SK-N-SH treated with all-trans-retinoic acid at 6 μM for 48 hours (cell line): ENCODE results near the gene CTNND2.

Experiments
- ATAC-seq: fragments of 200-7000 bp; cut with Tn5 transposase; 3 replicates; pipeline ENCODE4 v1.9.1; 2020; ENCODE audit warnings: mild to moderate bottlenecking, moderate library complexity
- ARNTL ChIP-seq: fragments of 450-650 bp; formaldehyde crosslinking; IDR thresholded peaks from 2 replicates; pipeline ENCODE4 v1.5.0; 2020; ENCODE audit warnings: low read depth, mild to moderate bottlenecking, moderate library complexity, borderline replicate concordance
- BACH2 ChIP-seq: fragments of 250-450 bp; sonication (Bioruptor Pico); IDR thresholded peaks from 2 replicates; pipeline ENCODE4 v1.9.0; 2021; ENCODE audit warnings: mild to moderate bottlenecking, borderline replicate concordance
- ESRRG ChIP-seq: fragments of 250-450 bp; sonication (Bioruptor Pico); IDR thresholded peaks from 2 replicates; pipeline ENCODE4 v1.6.1; 2021; ENCODE audit warnings: mild to moderate bottlenecking
- OSR1 ChIP-seq: fragments of 250-450 bp; sonication (Bioruptor Pico); IDR thresholded peaks from 2 replicates; pipeline ENCODE4 v1.8.0; 2022; ENCODE audit warnings: moderate library complexity, mild to moderate bottlenecking, inconsistent platforms
- PPARA ChIP-seq: fragments of 250-450 bp; sonication (Bioruptor Pico); IDR thresholded peaks from 2 replicates; pipeline ENCODE4 v1.5.0; 2020; ENCODE audit warnings: mild to moderate bottlenecking, borderline replicate concordance
- RARB ChIP-seq: fragments of 250-450 bp; sonication (Bioruptor Pico); IDR thresholded peaks from 2 replicates; pipeline ENCODE4 v1.8.0; 2021; ENCODE audit warnings: mild to moderate bottlenecking, moderate library complexity
- SNAI2 ChIP-seq: fragments of 250-450 bp; sonication (Bioruptor Pico); IDR thresholded peaks from 2 replicates; pipeline ENCODE4 v1.5.0; 2020; ENCODE audit warnings: mild to moderate bottlenecking, moderate library complexity
- TCF4 ChIP-seq: fragments of 250-450 bp; sonication (Bioruptor Pico); IDR thresholded peaks from 2 replicates; pipeline ENCODE4 v1.8.0; 2021; ENCODE audit warnings: mild to moderate bottlenecking, moderate library complexity, borderline replicate concordance
- ZC3H10 ChIP-seq: fragments of 250-450 bp; sonication (Bioruptor Pico); IDR thresholded peaks from 2 replicates; pipeline ENCODE4 v1.5.1; 2021; ENCODE audit warnings: mild to moderate bottlenecking, moderate library complexity
- ZFP3 ChIP-seq: fragments of 250-450 bp; sonication (Bioruptor Pico); IDR thresholded peaks from 2 replicates; pipeline ENCODE4 v1.5.0; 2020; ENCODE audit warnings: mild to moderate bottlenecking, moderate library complexity
- ZFP30 ChIP-seq: fragments of 450-650 bp; formaldehyde crosslinking; IDR thresholded peaks from 2 replicates; pipeline ENCODE4 v1.5.0; 2022; ENCODE audit warnings: mild to moderate bottlenecking, moderate library complexity
- ZNF565 ChIP-seq: fragments of 450-650 bp; formaldehyde crosslinking; conservative IDR thresholded peaks from 2 replicates; pipeline ENCODE4 v1.5.0; 2020; ENCODE audit warnings: low read depth, mild to moderate bottlenecking, moderate library complexity
- ZNF8 ChIP-seq: fragments of 450-650 bp; formaldehyde crosslinking; IDR thresholded peaks from 2 replicates; pipeline ENCODE4 v1.5.0; 2020; ENCODE audit warnings: mild to moderate bottlenecking, moderate library complexity
- TF ChIP-seq, protein P1 (sequence below): fragments of 250-450 bp; sonication (Bioruptor Pico); IDR thresholded peaks from 2 replicates; pipeline ENCODE4 v1.5.0; 2020; ENCODE audit warnings: mild to moderate bottlenecking, moderate library complexity
- TF ChIP-seq, protein P2 (sequence below): fragments of 250-450 bp; sonication (Bioruptor Pico); IDR thresholded peaks from 2 replicates; pipeline ENCODE4 v1.5.1; 2020; ENCODE audit warnings: low read depth, mild to moderate bottlenecking, moderate library complexity
- TF ChIP-seq, protein P3 (sequence below): fragments of 250-450 bp; sonication (Bioruptor Pico); IDR thresholded peaks from 2 replicates; pipeline ENCODE4 v1.8.0; 2021; ENCODE audit warnings: low read depth, mild to moderate bottlenecking, moderate library complexity, borderline replicate concordance
- TF ChIP-seq, protein P4 (sequence below): fragments of 250-450 bp; sonication (Bioruptor Pico); IDR thresholded peaks from 2 replicates; pipeline ENCODE4 v1.5.1; 2021; ENCODE audit warnings: mild to moderate bottlenecking, moderate library complexity

The CTNND2 gene

DNA sequence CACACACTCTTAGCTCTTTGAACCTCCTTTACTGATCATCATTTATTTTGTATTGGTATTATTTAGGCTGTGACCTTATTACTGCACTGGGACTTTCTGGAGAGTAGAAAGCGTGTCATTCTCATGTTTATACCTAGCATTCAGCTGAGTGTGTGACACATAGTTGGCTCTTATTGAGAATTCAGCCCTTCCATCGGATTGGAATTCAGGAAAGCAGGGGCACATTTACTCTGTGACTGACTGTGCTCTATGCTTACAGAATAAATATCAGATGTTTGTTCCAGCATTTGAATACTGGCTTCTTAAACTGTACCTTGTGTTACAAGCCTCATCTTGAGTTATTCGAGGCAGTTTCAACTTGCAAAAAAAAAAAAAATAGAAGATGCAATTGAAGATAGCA, 782.4 kb downstream of the CTNND2 start:
- TF ChIP-seq, protein P1, sequence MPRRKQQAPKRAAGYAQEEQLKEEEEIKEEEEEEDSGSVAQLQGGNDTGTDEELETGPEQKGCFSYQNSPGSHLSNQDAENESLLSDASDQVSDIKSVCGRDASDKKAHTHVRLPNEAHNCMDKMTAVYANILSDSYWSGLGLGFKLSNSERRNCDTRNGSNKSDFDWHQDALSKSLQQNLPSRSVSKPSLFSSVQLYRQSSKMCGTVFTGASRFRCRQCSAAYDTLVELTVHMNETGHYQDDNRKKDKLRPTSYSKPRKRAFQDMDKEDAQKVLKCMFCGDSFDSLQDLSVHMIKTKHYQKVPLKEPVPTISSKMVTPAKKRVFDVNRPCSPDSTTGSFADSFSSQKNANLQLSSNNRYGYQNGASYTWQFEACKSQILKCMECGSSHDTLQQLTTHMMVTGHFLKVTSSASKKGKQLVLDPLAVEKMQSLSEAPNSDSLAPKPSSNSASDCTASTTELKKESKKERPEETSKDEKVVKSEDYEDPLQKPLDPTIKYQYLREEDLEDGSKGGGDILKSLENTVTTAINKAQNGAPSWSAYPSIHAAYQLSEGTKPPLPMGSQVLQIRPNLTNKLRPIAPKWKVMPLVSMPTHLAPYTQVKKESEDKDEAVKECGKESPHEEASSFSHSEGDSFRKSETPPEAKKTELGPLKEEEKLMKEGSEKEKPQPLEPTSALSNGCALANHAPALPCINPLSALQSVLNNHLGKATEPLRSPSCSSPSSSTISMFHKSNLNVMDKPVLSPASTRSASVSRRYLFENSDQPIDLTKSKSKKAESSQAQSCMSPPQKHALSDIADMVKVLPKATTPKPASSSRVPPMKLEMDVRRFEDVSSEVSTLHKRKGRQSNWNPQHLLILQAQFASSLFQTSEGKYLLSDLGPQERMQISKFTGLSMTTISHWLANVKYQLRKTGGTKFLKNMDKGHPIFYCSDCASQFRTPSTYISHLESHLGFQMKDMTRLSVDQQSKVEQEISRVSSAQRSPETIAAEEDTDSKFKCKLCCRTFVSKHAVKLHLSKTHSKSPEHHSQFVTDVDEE (CRISPR knock-in tag), result no peak
- TF ChIP-seq OSR1 (CRISPR knock-in tag) (no peak), ZC3H10 (no peak), ARNTL (CRISPR knock-in tag) (no peak), ZNF8 (CRISPR knock-in tag) (no peak), ZFP3 (CRISPR knock-in tag) (no peak), SNAI2 (no peak), TCF4 (CRISPR knock-in tag) (no peak), ZFP30 (CRISPR knock-in tag) (no peak)
- TF ChIP-seq, protein P2, sequence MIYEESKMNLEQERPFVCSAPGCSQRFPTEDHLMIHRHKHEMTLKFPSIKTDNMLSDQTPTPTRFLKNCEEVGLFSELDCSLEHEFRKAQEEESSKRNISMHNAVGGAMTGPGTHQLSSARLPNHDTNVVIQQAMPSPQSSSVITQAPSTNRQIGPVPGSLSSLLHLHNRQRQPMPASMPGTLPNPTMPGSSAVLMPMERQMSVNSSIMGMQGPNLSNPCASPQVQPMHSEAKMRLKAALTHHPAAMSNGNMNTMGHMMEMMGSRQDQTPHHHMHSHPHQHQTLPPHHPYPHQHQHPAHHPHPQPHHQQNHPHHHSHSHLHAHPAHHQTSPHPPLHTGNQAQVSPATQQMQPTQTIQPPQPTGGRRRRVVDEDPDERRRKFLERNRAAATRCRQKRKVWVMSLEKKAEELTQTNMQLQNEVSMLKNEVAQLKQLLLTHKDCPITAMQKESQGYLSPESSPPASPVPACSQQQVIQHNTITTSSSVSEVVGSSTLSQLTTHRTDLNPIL (CRISPR knock-in tag), result no peak
- TF ChIP-seq, protein P3, sequence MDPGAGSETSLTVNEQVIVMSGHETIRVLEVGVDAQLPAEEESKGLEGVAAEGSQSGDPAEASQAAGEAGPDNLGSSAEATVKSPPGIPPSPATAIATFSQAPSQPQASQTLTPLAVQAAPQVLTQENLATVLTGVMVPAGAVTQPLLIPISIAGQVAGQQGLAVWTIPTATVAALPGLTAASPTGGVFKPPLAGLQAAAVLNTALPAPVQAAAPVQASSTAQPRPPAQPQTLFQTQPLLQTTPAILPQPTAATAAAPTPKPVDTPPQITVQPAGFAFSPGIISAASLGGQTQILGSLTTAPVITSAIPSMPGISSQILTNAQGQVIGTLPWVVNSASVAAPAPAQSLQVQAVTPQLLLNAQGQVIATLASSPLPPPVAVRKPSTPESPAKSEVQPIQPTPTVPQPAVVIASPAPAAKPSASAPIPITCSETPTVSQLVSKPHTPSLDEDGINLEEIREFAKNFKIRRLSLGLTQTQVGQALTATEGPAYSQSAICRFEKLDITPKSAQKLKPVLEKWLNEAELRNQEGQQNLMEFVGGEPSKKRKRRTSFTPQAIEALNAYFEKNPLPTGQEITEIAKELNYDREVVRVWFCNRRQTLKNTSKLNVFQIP, result no peak
- ATAC-seq, result no peak

DNA sequence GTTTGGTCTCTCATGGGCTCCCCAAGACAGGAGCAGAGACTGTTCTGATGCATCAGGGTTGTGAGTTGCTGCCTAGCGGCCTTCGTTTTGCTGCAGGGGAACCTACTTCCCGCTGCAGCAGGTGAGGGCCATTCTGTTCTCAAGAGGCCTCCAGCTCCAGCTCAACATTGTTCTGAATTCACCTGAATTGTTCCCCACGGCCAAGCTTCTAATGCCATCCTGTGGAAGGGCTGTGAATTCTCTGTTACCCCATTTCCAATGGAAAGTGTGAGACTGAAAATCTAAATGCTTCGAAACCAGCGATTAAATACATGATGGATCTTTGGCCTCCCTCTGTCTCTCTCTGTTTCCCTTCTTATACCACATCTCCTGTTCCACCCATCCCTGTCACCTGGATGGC, 794.1 kb downstream of the CTNND2 start:
- no peak for TF ChIP-seq ZFP30 (CRISPR knock-in tag)
- no peak for TF ChIP-seq BACH2 (CRISPR knock-in tag)
- TF ChIP-seq ZNF565 (CRISPR knock-in tag), result no peak
- no peak for TF ChIP-seq ZNF8 (CRISPR knock-in tag)
- no peak for TF ChIP-seq RARB (CRISPR knock-in tag)
- TF ChIP-seq, protein P4, sequence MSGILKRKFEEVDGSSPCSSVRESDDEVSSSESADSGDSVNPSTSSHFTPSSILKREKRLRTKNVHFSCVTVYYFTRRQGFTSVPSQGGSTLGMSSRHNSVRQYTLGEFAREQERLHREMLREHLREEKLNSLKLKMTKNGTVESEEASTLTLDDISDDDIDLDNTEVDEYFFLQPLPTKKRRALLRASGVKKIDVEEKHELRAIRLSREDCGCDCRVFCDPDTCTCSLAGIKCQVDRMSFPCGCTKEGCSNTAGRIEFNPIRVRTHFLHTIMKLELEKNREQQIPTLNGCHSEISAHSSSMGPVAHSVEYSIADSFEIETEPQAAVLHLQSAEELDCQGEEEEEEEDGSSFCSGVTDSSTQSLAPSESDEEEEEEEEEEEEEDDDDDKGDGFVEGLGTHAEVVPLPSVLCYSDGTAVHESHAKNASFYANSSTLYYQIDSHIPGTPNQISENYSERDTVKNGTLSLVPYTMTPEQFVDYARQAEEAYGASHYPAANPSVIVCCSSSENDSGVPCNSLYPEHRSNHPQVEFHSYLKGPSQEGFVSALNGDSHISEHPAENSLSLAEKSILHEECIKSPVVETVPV (CRISPR knock-in tag), result no peak
- no peak for TF ChIP-seq ZFP3 (CRISPR knock-in tag)
- no peak for TF ChIP-seq TCF4 (CRISPR knock-in tag)
- TF ChIP-seq, protein P3, result no peak
- TF ChIP-seq PPARA (CRISPR knock-in tag), result no peak
- TF ChIP-seq, protein P1 (CRISPR knock-in tag), result no peak
- no peak for TF ChIP-seq OSR1 (CRISPR knock-in tag)
- no peak for ATAC-seq

DNA sequence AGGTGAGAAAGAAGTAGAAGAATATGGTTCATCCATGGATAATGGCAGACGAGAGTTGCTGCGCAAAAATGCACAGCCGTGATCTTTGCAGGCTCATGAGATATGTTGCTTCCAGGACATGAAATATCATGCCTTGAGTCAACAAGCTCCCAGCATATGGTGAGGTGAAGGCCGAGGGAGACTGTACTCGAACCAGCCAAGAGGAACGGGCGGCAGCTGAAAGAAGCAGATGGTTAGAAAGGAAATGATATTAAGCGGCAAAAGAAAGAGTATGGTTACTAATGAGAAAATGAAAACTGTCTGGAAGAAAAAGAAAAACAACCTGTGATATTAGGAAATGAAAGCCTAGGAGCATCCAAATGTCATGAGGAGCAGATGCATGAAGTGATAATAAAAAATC, 798.5 kb downstream of the CTNND2 start:
- ATAC-seq, result no peak

More for the DNA sequence above, 798.5 kb downstream of the CTNND2 start:
- no peak for TF ChIP-seq ESRRG
